ENCODE data around the gene DNAAF5.

The DNAAF5 gene

DNA sequence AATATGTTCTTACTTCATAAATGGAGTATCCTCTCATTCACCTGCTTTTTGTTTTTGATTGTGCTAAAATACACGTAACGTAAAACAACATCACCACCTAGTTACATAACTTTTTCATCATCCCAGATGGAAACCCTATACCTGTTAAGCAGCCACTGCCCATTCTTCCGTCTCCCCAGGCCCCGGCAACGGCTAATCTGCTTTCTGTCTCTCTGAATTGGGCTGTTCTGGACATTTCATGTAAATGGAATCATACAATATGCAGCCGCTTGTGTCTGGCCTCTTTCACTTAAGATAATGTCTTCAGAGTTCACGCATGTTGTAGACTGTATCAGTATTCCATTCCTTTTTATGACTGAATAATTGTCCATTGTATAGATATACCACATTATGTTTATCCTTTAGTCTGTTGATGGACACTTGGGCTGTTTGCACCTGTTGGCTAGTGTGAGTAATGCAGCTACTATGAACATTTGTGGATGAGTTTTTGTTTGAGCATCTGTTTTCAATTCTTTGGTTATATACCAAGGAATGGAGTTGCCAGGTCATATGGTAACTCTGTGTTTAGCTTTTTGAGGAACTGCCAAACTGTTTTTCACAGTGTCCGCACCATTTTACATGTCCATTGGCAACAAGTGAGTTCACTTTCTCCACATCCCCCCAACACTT, 91.7 kb downstream of the DNAAF5 start:
- DNase-seq, result no peak

- no peak for DNase-seq
These were observed 93.8 kb downstream of the DNAAF5 start for GRCh38 chr7:820341-820740.

- no peak for DNase-seq
These were observed 95.2 kb downstream of the DNAAF5 start for GRCh38 chr7:821688-822087.

GRCh38 chr7:822692-823276, 96.3 kb downstream of the DNAAF5 start:
- DNase-seq, result no peak

DNA sequence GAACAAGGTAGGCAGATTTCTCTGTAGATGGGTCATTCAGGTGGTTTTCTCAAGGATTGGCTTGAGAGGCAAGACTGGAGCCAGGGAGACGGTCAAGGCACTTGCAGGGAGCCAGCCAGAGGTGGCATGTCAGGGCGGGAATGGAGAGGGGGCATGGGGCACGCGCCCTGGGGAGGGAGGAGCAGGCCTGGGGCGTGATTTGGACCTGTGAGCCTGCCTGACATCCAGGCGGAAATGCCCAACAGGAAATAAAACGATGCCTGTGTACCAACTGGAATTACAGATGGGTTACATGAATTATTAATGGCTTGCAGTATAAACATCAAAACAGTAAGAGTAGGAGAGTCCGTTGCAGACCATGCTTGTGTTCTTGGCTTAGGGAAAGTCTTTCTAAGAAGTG, 97.2 kb downstream of the DNAAF5 start:
- DNase-seq, result no peak

DNA sequence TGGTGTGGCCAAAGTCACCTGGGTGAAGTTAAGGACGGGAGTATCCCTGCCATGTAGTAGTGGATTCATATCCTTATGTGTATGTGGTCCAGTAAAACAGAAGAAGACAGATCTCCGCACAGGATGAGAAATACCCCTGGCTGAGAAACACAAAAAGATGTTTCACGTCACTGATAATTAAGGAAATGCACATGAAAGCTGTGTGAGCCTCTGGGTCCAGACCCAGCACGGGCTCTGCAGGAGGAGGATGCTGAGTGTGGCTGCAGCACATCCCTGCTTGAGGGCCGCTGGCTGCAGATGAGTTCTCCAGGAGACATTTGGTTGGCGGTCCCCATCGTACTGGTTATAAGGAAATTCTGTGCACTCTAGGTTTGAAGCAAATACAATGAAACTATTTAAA, 97.6 kb downstream of the DNAAF5 start:
- no peak for DNase-seq

DNA sequence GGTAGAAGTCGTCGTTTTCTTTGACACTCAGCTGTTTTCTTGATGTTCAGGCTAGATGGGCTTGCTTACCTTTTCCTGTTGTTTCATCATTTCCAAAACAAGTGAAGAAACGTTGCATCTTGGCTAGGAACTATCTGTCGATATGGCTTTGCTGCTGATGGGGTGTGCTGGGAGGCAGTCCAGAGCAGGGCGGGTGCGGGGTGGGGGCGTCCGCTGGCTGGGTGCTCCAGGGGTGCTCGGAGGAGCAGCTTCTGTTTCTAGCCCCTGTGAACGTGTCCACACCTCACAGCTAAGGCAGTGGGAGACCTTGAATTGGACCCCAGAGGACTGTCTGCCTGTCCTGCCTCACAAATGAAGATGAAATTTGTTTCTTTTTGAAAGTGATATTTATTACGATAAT, 98.2 kb downstream of the DNAAF5 start:
- DNase-seq, result no peak

GRCh38 chr7:825386-825785, 98.9 kb downstream of the DNAAF5 start:
- DNase-seq, result no peak

DNA sequence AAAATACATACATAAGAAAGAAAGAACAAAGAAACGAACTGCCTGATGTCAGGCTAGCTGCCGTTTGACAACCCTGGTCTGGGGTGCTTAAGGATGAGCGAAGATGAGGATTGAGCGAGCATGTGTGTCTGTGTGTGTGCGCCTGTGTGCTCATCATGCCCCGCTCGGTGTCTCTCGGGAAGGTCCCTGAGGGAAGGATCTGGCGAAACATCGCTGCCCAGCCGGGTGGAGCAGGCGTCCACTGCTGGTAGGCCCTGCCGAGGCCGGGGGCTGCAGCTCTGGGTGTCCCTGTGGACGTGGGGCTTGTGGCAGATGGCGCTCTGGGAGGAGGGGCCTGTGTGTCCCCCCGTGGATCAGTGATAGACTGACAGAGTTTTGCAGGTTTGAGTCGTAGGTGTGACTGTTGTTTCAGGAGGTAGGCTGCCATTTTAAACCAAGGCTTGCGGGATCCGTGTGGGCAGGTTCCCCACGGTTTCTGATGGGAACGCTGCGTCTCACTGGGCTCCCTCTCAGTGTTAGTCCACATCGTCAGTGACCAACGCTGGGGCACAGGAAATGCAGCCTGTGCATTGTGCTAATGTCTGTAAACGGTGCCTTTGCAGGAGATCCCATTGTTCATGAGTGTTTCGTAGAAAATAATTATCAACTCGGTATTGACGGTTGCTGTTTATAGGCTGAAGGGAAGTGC, 99.9 kb downstream of the DNAAF5 start:
- no peak for DNase-seq

GRCh38 chr7:828793-829561, 102.5 kb downstream of the DNAAF5 start:
- no peak for DNase-seq

- DNase-seq, result no peak
These were observed 103.6 kb downstream of the DNAAF5 start for GRCh38 chr7:830069-830468.

DNA sequence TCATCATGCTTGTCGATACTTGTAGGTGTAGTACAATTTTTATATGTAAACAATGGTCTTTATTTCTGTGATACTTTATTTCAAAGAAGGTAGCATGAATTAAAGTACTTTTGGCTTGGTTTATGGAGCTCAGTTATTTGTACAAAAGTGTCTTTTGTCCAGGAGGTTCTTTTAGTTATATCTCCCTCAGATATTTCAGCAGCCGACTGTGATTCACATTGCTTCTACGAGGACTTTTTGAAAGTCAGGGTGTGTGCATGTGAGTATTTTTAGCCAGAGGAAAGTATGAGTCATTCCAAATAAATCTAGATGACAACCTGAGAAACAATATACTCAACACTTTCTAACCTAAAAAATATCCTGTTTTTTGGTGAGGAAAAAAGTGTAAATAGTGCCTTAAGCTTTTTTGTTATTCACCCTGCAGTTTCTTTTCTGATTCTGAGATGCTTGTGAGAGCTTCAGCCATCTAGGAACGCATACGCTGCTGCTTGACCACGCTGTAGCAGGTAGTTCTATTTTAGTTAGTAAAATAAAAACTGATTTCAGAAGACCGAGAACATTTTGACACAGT, 105.2 kb downstream of the DNAAF5 start:
- DNase-seq, result no peak

- DNase-seq, result no peak
These were observed 105.9 kb downstream of the DNAAF5 start, which contains the start of gene SUN1 for GRCh38 chr7:832167-832967. TSS of gene SUN1 (plus strand) at chr7:832476. CDS start at chr7:832525, 49 bp downstream.

DNA sequence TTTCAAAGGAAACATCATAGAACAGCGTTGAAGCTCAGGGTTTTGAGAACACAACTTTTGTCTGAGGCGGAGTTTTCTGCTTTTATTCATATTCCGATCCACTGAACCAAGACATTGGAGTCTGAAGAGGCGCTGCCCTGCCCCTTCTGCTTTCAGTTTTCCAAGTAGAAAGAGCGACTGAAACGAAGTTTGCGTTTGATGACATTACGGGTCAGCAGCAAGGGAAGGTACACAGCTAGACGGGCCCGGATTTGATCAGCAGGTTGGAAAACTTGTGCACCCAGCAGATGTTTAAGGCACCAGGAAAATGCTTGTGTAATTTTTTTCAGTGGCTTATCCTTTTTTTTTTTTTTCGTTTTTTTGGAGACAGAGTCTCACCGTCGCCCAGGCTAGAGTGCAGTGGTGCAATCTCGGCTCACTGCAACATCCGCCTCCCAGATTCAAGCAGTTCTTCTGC, 106.5 kb downstream of the DNAAF5 start:
- no peak for DNase-seq

- DNase-seq, result no peak
These were observed 107.2 kb downstream of the DNAAF5 start for GRCh38 chr7:833601-834258.

DNA sequence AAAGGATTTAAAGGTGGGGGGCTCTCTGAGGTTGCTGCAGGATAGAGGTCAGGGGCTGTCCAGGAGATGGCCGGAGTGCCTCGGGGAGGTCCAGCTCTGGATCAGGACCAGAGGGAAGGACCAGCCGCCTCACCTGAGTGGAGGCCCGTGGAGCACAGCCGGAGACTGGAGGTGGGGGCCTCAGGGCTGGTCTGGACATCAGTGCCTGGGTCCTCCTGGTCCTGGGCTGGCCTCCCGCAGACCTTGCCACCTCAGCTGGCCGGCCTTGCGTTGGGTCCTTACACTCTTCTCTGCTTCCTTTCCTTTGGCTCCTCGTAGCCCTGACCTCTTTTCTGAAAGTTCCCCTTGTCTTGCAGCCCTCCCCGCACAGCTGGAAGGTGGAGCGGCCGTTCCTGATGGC, 107.8 kb downstream of the DNAAF5 start:
- no peak for DNase-seq

DNA sequence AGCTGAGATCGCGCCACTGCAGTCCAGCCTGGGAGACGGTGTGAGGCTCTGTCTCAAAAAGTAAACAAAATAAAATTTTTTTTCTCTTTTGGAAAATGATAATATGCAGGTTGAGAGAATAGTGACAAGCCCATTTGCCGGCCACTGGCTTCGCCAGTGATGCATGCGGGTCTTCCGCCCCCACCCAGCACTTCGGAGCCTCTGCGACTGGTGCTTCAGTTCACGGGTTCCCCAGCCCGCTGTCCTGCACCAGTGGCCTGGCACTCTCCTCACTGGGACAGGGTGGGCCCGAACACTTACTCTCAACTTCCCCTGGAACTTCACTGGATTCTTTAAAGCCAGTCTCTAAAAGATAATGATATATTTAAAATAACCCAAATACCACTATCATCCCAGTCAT, 108.5 kb downstream of the DNAAF5 start:
- no peak for DNase-seq

GRCh38 chr7:835485-836401, 109.2 kb downstream of the DNAAF5 start:
- no peak for DNase-seq
